ENCODE data around the gene TMEFF2. TPM values are rescaled to one million over a fixed set of nuclear protein-coding genes. Genes with fewer than 3 reads are reported as not detected.

The TMEFF2 gene
- total RNA-seq, 1 donor from 2014 or later: 6.3 TPM

DNA sequence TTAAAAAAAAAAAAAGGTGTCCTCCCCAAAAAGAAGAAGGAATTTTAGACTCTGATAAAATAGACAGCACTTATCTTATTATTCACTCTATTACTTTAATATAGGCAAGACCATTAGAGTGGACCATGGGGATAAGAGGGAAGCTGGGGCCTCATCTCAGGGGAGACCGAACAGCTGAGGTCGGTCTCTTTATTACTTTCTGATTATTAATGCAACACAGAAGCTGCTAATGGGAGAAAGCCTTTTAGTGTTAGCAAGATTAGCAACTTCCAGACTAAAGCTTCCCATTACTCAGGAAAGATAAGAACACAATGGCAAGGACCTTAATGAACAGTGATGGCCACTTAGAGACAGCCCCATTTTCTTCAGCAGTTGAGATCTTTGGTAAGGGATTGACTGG is 135.5 kb downstream of the TMEFF2 start:
- H3K4me1 ChIP-seq (ENCODE audit: control insufficient read depth in 3 of 3, insufficient read depth in 3 of 3, low read length in 3 of 3): no peaks in the 10 kb centered on the region
- no peak overlapping the region for H3K9ac ChIP-seq (ENCODE audit: low read depth in 1 of 3, low read length in 3 of 3)
- no peaks in the 10 kb centered on the region for H3K27me3 ChIP-seq (ENCODE audit: control insufficient read depth in 3 of 3, insufficient read depth in 3 of 3, low read length in 3 of 3)
- H3K27ac ChIP-seq (ENCODE audit: low read depth, low read length): no peak overlapping the region
- no peaks in the 10 kb centered on the region for H3K9me3 ChIP-seq (ENCODE audit: control insufficient read depth in 3 of 3, low read length in 3 of 3)
- H3K4me3 ChIP-seq (ENCODE audit: low read length in 3 of 3): no peak overlapping the region
- H3K36me3 ChIP-seq (ENCODE audit: control insufficient read depth in 3 of 3, insufficient read depth in 3 of 3, low read length in 3 of 3): no peaks in the 10 kb centered on the region

DNA sequence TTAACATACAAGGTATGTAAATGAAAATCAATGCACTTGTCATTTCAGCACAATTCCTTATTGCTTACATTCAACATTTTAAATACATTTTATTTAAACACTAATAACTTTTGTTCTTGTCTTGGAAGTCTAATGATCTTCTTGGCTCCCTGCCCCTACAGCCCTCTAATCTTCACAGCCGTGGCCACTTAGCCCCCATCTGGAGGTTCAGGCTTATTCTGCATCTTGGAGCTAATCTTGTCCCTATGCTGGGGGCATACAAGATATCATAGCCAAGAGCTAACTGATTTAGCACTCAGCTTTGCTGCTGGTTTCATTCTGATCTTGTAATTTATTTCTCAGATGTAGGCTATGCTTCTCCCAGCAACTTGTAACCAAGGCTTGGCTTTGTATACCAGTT is 140.8 kb downstream of the TMEFF2 start:
- Histone ChIP-seq H3K4me1 (ENCODE audit: control insufficient read depth in 3 of 3, insufficient read depth in 3 of 3, low read length in 3 of 3) (no peaks in the 10 kb centered on the region), H3K27me3 (ENCODE audit: control insufficient read depth in 3 of 3, insufficient read depth in 3 of 3, low read length in 3 of 3) (no peaks in the 10 kb centered on the region), H3K4me3 (ENCODE audit: low read length in 3 of 3) (no peak overlapping the region), H3K9ac (ENCODE audit: low read depth in 1 of 3, low read length in 3 of 3) (no peak overlapping the region), H3K9me3 (ENCODE audit: control insufficient read depth in 3 of 3, low read length in 3 of 3) (no peaks in the 10 kb centered on the region), H3K36me3 (ENCODE audit: control insufficient read depth in 3 of 3, insufficient read depth in 3 of 3, low read length in 3 of 3) (no peaks in the 10 kb centered on the region), H3K27ac (ENCODE audit: low read depth, low read length) (no peak overlapping the region)

DNA sequence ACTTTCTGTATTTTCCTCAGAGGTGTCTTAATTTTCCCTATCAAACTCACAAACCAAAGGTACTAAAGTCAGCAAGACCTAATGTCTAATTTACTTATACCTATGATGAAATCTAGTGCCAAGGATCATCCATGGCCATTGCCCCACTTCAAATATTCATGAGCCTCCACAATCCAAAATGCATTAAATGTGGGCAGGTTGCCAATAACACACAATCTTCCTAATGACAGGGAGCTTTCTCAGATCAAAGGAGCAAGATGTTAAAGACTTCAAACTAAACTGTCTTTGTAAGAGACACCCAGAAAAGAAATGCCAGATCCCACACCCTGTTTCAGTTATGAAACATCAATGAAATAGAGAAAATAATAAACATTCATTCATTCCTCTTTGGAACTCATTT is 143.2 kb downstream of the TMEFF2 start:
- Histone ChIP-seq H3K27ac (ENCODE audit: low read depth, low read length) (no peak overlapping the region), H3K27me3 (ENCODE audit: control insufficient read depth in 3 of 3, insufficient read depth in 3 of 3, low read length in 3 of 3) (no peaks in the 10 kb centered on the region), H3K36me3 (ENCODE audit: control insufficient read depth in 3 of 3, insufficient read depth in 3 of 3, low read length in 3 of 3) (no peaks in the 10 kb centered on the region), H3K9ac (ENCODE audit: low read depth in 1 of 3, low read length in 3 of 3) (no peak overlapping the region), H3K4me3 (ENCODE audit: low read length in 3 of 3) (no peak overlapping the region), H3K9me3 (ENCODE audit: control insufficient read depth in 3 of 3, low read length in 3 of 3) (no peaks in the 10 kb centered on the region), H3K4me1 (ENCODE audit: control insufficient read depth in 3 of 3, insufficient read depth in 3 of 3, low read length in 3 of 3) (no peaks in the 10 kb centered on the region)

DNA sequence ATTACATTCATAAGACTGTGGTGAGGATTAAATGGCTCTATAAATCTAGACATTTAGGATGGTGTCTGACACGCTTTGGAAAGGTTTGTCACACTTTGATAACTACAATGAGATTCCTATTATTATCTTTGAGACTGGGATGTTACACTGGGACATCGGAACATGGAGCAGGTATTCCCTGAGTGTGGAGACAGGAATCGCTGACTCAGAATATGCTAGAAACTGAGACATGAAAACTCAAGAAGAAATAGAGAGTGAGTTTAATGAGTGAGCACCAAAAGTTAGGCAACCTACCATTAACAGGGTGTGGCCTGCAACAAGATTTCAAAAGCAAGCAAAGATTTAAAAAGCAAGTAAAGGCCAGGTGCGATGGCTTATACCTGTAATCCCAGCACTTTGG is 145.4 kb downstream of the TMEFF2 start:
- Histone ChIP-seq H3K27ac (ENCODE audit: low read depth, low read length) (no peak overlapping the region), H3K4me3 (ENCODE audit: low read length in 3 of 3) (no peak overlapping the region), H3K9ac (ENCODE audit: low read depth in 1 of 3, low read length in 3 of 3) (no peak overlapping the region), H3K36me3 (ENCODE audit: control insufficient read depth in 3 of 3, insufficient read depth in 3 of 3, low read length in 3 of 3) (no peaks in the 10 kb centered on the region), H3K9me3 (ENCODE audit: control insufficient read depth in 3 of 3, low read length in 3 of 3) (no peaks in the 10 kb centered on the region), H3K27me3 (ENCODE audit: control insufficient read depth in 3 of 3, insufficient read depth in 3 of 3, low read length in 3 of 3) (no peaks in the 10 kb centered on the region), H3K4me1 (ENCODE audit: control insufficient read depth in 3 of 3, insufficient read depth in 3 of 3, low read length in 3 of 3) (no peaks in the 10 kb centered on the region)

DNA sequence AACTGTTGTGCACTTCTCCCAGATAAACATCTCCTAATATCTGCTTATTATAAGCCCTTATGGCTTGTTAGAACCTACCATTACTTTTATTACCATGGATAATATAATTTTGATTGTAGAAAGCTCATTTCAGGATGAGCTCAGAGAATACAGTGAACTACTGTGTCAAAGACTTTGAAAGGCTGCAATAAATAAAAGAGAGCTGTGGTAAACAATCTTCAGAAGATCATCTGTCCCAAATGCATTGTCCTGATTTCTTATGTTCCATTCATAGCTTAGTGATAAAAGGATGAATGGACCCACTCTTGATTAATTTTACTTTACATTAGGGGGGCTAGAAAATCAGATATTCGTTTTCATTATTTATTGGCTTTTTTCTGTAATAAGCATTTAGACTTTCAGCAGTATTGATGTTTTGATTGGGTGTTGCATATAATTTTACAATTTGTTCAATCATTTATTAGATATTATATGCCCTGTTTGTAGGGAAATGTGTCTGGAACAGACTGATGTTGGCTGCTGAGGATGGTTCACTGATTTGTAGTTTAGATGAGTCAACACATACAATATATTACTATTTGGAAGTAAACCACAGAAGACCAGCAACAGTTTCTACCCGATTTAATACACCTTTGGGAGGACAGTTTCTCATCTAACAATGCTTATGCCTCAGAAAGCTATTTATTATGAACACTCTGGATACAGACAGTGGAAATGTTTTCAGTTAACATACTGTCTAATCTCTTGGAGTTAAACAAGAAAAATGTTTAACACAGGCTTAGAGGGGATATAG is 147.2 kb downstream of the TMEFF2 start:
- Histone ChIP-seq H3K4me1 (ENCODE audit: control insufficient read depth in 3 of 3, insufficient read depth in 3 of 3, low read length in 3 of 3) (no peaks in the 10 kb centered on the region), H3K9me3 (ENCODE audit: control insufficient read depth in 3 of 3, low read length in 3 of 3) (no peaks in the 10 kb centered on the region), H3K4me3 (ENCODE audit: low read length in 3 of 3) (no peak overlapping the region), H3K27ac (ENCODE audit: low read depth, low read length) (no peak overlapping the region), H3K36me3 (ENCODE audit: control insufficient read depth in 3 of 3, insufficient read depth in 3 of 3, low read length in 3 of 3) (no peaks in the 10 kb centered on the region), H3K9ac (ENCODE audit: low read depth in 1 of 3, low read length in 3 of 3) (no peak overlapping the region), H3K27me3 (ENCODE audit: control insufficient read depth in 3 of 3, insufficient read depth in 3 of 3, low read length in 3 of 3) (no peaks in the 10 kb centered on the region)

DNA sequence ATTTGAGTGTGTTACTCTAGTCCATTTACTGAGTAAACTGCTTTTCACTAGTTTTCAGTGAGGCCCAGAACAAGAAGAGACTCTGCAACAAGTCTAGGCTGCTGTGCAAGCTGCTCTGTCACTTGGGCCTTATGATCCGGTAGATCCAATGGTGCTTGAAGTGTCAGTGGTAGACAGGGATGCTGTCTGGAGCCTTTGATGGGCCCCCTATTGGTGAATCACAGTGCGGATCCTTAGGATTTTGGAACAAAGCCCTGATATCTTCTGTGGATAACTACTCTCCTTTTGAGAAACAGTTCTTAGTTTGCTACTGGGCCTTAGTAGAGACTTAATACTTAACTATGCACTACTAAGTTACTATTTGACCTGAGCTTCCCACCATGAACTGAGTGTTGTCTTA is 150.2 kb downstream of the TMEFF2 start:
- Histone ChIP-seq H3K27ac (ENCODE audit: low read depth, low read length) (no peak overlapping the region), H3K9me3 (ENCODE audit: control insufficient read depth in 3 of 3, low read length in 3 of 3) (no peaks in the 10 kb centered on the region), H3K4me3 (ENCODE audit: low read length in 3 of 3) (no peak overlapping the region), H3K4me1 (ENCODE audit: control insufficient read depth in 3 of 3, insufficient read depth in 3 of 3, low read length in 3 of 3) (no peaks in the 10 kb centered on the region), H3K27me3 (ENCODE audit: control insufficient read depth in 3 of 3, insufficient read depth in 3 of 3, low read length in 3 of 3) (no peaks in the 10 kb centered on the region), H3K9ac (ENCODE audit: low read depth in 1 of 3, low read length in 3 of 3) (no peak overlapping the region), H3K36me3 (ENCODE audit: control insufficient read depth in 3 of 3, insufficient read depth in 3 of 3, low read length in 3 of 3) (no peaks in the 10 kb centered on the region)

DNA sequence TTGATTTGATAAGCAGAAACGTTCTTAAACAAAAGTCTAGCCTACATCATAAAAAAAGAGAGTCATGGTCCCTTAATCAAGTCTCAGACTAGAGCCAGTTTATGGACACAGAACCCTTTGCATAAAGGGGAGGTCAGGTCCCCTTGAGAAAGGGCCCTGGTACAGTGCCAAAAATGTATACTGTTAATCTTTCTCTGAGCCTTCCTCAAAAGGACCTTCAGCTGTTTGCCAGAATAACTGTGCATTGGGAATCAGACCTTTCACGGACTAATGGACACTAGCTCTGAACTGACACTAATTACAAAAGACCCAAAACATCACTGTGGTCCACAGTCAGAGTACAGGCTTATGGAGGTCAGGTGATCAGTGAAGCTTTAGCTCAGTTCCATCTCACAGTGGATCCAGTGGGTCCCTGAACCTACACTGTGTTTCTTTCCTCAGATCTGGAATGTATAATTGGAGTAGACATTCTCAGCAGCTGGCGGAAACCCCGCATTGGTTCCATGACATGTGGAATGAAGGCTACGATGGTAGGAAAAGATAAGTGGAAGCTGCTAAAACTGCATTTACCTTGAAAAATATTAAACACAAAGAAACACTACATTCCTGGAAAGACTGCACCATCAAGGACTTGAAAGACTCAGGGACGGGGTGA is 151.4 kb downstream of the TMEFF2 start:
- H3K27ac ChIP-seq (ENCODE audit: low read depth, low read length): no peak overlapping the region
- no peaks in the 10 kb centered on the region for H3K27me3 ChIP-seq (ENCODE audit: control insufficient read depth in 3 of 3, insufficient read depth in 3 of 3, low read length in 3 of 3)
- no peaks in the 10 kb centered on the region for H3K36me3 ChIP-seq (ENCODE audit: control insufficient read depth in 3 of 3, insufficient read depth in 3 of 3, low read length in 3 of 3)
- H3K4me3 ChIP-seq (ENCODE audit: low read length in 3 of 3): no peak overlapping the region
- no peaks in the 10 kb centered on the region for H3K9me3 ChIP-seq (ENCODE audit: control insufficient read depth in 3 of 3, low read length in 3 of 3)
- no peak overlapping the region for H3K9ac ChIP-seq (ENCODE audit: low read depth in 1 of 3, low read length in 3 of 3)
- no peaks in the 10 kb centered on the region for H3K4me1 ChIP-seq (ENCODE audit: control insufficient read depth in 3 of 3, insufficient read depth in 3 of 3, low read length in 3 of 3)

DNA sequence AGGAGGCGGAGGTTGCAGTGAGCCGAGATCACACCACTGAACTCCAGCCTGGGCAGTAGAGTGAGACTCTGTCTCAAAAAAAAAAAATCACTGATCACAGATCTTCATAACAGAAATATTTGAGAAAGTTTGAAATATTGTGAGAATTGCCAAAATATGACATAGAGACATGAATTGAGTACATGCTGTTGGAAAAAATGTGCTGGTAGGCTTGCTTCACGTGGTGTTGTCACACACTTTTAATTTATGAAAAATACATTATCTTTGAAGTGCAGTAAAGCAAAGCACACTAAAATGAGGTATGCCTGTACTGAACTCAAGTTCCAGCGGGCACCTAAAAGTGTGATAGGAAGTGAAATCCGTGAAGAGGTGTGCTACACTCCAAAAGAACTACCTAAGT is 152.6 kb downstream of the TMEFF2 start:
- Histone ChIP-seq H3K27me3 (ENCODE audit: control insufficient read depth in 3 of 3, insufficient read depth in 3 of 3, low read length in 3 of 3) (no peaks in the 10 kb centered on the region), H3K36me3 (ENCODE audit: control insufficient read depth in 3 of 3, insufficient read depth in 3 of 3, low read length in 3 of 3) (no peaks in the 10 kb centered on the region), H3K4me1 (ENCODE audit: control insufficient read depth in 3 of 3, insufficient read depth in 3 of 3, low read length in 3 of 3) (no peaks in the 10 kb centered on the region), H3K27ac (ENCODE audit: low read depth, low read length) (no peak overlapping the region), H3K9ac (ENCODE audit: low read depth in 1 of 3, low read length in 3 of 3) (no peak overlapping the region), H3K9me3 (ENCODE audit: control insufficient read depth in 3 of 3, low read length in 3 of 3) (no peaks in the 10 kb centered on the region), H3K4me3 (ENCODE audit: low read length in 3 of 3) (no peak overlapping the region)

DNA sequence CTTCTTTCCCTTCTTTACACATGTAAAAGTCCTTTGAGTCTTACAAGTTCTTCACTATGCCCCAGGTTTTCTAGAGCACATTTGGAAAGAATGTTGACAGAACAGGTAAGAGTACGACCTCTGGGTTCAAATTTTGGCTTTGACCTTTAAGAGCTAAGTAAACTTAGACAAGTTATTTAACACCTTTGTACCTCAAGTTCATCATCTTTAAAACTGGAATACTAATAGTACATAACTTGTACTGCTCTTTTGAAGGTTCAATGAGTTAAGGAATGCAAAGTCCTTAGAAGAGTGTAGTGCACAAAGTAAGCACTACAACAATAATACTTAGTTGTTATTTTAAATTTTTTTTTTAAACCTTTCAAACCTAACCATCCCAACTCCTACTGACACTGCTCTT is 156.6 kb downstream of the TMEFF2 start:
- H3K27me3 ChIP-seq (ENCODE audit: control insufficient read depth in 3 of 3, insufficient read depth in 3 of 3, low read length in 3 of 3): no peaks in the 10 kb centered on the region
- H3K4me1 ChIP-seq (ENCODE audit: control insufficient read depth in 3 of 3, insufficient read depth in 3 of 3, low read length in 3 of 3): no peaks in the 10 kb centered on the region
- no peaks in the 10 kb centered on the region for H3K9me3 ChIP-seq (ENCODE audit: control insufficient read depth in 3 of 3, low read length in 3 of 3)
- H3K4me3 ChIP-seq (ENCODE audit: low read length in 3 of 3): no peak overlapping the region
- no peak overlapping the region for H3K9ac ChIP-seq (ENCODE audit: low read depth in 1 of 3, low read length in 3 of 3)
- H3K27ac ChIP-seq (ENCODE audit: low read depth, low read length): no peak overlapping the region
- H3K36me3 ChIP-seq (ENCODE audit: control insufficient read depth in 3 of 3, insufficient read depth in 3 of 3, low read length in 3 of 3): no peaks in the 10 kb centered on the region

DNA sequence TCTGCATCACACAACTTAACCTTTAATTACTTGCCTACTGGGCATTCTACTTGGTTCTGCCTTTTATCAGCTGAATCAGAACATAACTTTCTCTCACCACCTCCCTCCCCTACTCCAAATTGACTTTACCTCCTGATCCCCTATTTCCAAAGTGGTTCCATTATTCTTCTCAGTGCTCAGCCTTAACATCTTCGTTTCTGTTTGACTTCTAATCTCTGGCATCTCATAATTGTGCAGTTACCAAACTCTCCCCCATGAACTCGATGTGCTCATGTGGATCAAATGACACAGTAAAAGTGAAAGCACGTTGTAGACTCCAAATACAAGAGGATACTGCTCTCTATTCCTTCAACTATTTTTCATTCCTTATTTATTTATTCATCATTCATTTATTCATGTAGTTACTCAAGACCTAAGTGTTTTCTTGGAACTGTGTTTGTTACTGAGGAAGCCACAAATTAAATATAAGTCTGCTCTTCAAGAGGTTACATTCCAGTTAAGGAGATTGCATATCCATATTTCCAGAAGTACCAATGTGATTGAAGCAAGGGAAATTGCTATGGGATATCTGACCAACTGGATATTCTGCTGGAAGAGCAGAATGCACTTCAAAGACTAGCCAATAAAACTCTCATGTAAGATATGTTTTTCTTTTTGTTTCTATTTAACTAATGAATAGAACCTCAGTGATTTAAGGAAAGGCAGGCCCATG is 158.8 kb downstream of the TMEFF2 start:
- Histone ChIP-seq H3K9ac (ENCODE audit: low read depth in 1 of 3, low read length in 3 of 3) (no peak overlapping the region), H3K4me3 (ENCODE audit: low read length in 3 of 3) (peak overlapping the region in 1 of 3 donors; percentile 31), H3K36me3 (ENCODE audit: control insufficient read depth in 3 of 3, insufficient read depth in 3 of 3, low read length in 3 of 3) (no peaks in the 10 kb centered on the region), H3K4me1 (ENCODE audit: control insufficient read depth in 3 of 3, insufficient read depth in 3 of 3, low read length in 3 of 3) (no peaks in the 10 kb centered on the region), H3K9me3 (ENCODE audit: control insufficient read depth in 3 of 3, low read length in 3 of 3) (no peaks in the 10 kb centered on the region), H3K27me3 (ENCODE audit: control insufficient read depth in 3 of 3, insufficient read depth in 3 of 3, low read length in 3 of 3) (no peaks in the 10 kb centered on the region), H3K27ac (ENCODE audit: low read depth, low read length) (no peak overlapping the region)

Data from skeletal muscle tissue (tissue), 4 donors.